Spleen (tissue), 11 donors: Measurements from ENCODE around the gene SNRNP48. TPM values are rescaled to one million over a fixed set of nuclear protein-coding genes. Genes with fewer than 3 reads are reported as not detected.

Experiments used
- DNase-seq: peaks from one replicate; pipeline ENCODE4 v3.0.0-alpha.2; 2020
- H3K27ac ChIP-seq, 8 donors: fragments of 200-600 bp; sonication (generic) in 7 of 8; 1 replicate in 4 of 8; 2 replicates in 4 of 8; pipeline versions ENCODE4 v1.5.0 to v1.8.0; 2016 to 2021; ENCODE audit warnings: inconsistent platforms in 4 of 8, mild to moderate bottlenecking in 4 of 8, moderate library complexity in 1 of 8
- H3K27me3 ChIP-seq, 7 donors: fragments of 200-600 bp; sonication (generic) in 6 of 7; replicated peaks in 1 of 7; 1 replicate in 4 of 7; 2 replicates in 3 of 7; pipeline versions ENCODE4 v1.5.0 to v1.8.0; 2016 to 2021; ENCODE audit warnings: inconsistent platforms in 3 of 7, mild to moderate bottlenecking in 1 of 7
- H3K36me3 ChIP-seq, 6 donors: fragments of 200-600 bp; sonication (generic) in 5 of 6; 1 replicate in 4 of 6; 2 replicates in 2 of 6; pipeline versions ENCODE4 v1.5.0 to v1.8.0; 2016 to 2021; ENCODE audit warnings: inconsistent platforms in 2 of 6
- H3K4me1 ChIP-seq, 6 donors: fragments of 200-600 bp; sonication (generic) in 5 of 6; 1 replicate in 3 of 6; 2 replicates in 3 of 6; pipeline versions ENCODE4 v1.5.0 to v1.8.0; 2016 to 2021; ENCODE audit warnings: inconsistent platforms in 3 of 6
- H3K4me3 ChIP-seq, 8 donors: fragments of 200-600 bp; sonication (generic) in 7 of 8; 1 replicate in 4 of 8; 2 replicates in 4 of 8; pipeline versions ENCODE4 v1.5.0 to v1.8.0; 2016 to 2021; ENCODE audit warnings: inconsistent platforms in 4 of 8, mild to moderate bottlenecking in 4 of 8, moderate library complexity in 2 of 8
- H3K9me3 ChIP-seq, 8 donors: fragments of 200-600 bp; sonication (generic) in 7 of 8; 1 replicate in 4 of 8; 2 replicates in 4 of 8; pipeline versions ENCODE4 v1.5.0 to v1.8.0; 2016 to 2021; ENCODE audit warnings: inconsistent platforms in 4 of 8
- CTCF ChIP-seq, 11 experiments: fragments of 200-600 bp in 7 of 11; fragments of 450-650 bp in 4 of 11; sonication (generic) in 4 of 11; IDR thresholded peaks in 8 of 11; conservative IDR thresholded peaks in 3 of 11; 1 replicate in 7 of 11; 2 replicates in 4 of 11; pipeline versions ENCODE4 v1.4.0 to v1.8.0; 2016 to 2021; ENCODE audit warnings: antibody characterized with exemption in 11 of 11, inconsistent platforms in 4 of 11, mild to moderate bottlenecking in 1 of 11
- POLR2A ChIP-seq, 3 donors: fragments of 450-650 bp; IDR thresholded peaks; one replicate each; pipeline ENCODE4 v1.5.1; 2017; ENCODE audit warnings: antibody characterized with exemption in 3 of 3, mild to moderate bottlenecking in 1 of 3
- POLR2AphosphoS5 ChIP-seq, 3 donors: sonication (generic); formaldehyde crosslinking; IDR thresholded peaks; one replicate each; pipeline ENCODE4 v1.5.1; 2017; ENCODE audit warnings: antibody characterized with exemption in 3 of 3
- WGBS, 5 donors: extraction: QIAGEN DNeasy Blood & Tissue Kit in 3 of 5; methylation state at CpG; one replicate each; pipeline versions ENCODE4 v1.1.5 to v1.1.7; 2013 to 2018; 5-methylcytosine and 5-hydroxymethylcytosine counted together
- intact Hi-C: fragments of 100-400 bp; cut with DNase I; formaldehyde crosslinking; loops from one replicate; pipeline ENCODE4 v1.15.0; 2023; ENCODE audit warnings: low total_unique reads
- polyA plus RNA-seq, 3 donors: library from polyadenylated mRNA; stranded (reverse); fragments of 200-250 nt; gene quantifications; one replicate each; pipeline ENCODE4 v1.2.1, GENCODE V29; 2013
- total RNA-seq, 7 donors: library from RNA; depleted of rRNA in 3 of 7; stranded (reverse); fragments of >200 nt in 3 of 7; fragmentation: NEBNext Ultra II Directional in 4 of 7; extraction: Animal tissue kit (Norgen Biotek cat#: 25700) in 4 of 7; gene quantifications; one replicate each; pipeline versions ENCODE4 v1.1.0 to v1.2.1, GENCODE V29; 2016 to 2021
- donor health status: healthy with polysubstance abuse.
- donor health status: DM: no; HTN: no; CAD: no; lungs with moderate emphysema.
- donor health status: DM: no; HTN: no; CAD: no.
- donor health status: Bipolar disorder and iron deficiency.
- donor health status: healthy.
- donor health status: DM: no; HTN: no; CAD: no.
- donor health status: DM: yes; HTN: yes; CAD: no.

SNRNP48 gene
- total and polyA plus RNA-seq, 10 donors, result 4.8 to 23.8 (median 14.2) TPM

DNA sequence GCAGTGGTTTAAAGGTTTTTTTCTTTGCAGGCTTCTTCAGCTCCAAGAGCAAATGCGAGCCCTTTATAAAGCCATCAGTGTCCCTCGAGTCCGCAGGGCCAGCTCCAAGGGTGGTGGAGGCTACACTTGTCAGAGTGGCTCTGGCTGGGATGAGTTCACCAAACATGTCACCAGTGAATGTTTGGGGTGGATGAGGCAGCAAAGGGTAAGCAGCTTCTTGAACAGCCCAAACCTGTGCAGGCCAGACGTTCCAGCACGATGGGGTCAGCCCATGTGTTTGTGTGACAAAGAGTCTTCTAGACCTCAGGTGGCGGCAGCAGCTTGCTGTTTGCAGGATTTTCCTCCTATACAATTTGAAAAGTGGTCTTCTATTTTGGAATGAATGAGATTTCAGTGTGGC lies 30.8 kb upstream of the SNRNP48 start:
- TF ChIP-seq POLR2A (IDR thresholded peaks at IDR 0.05) (no peak), POLR2AphosphoS5 (IDR thresholded peaks at IDR 0.05) (no peak), CTCF (IDR thresholded peaks at IDR 0.05 in 8 of 11, conservative IDR thresholded peaks at IDR 0.05 in 3 of 11) (no peak)
- no peaks in the 10 kb centered on the region for H3K9me3 ChIP-seq
- peaks cover 0 to 11% (median 0%) of the 10 kb centered on the region in 7 donors for H3K27me3 ChIP-seq
- no peak for DNase-seq
- no peaks in the 10 kb centered on the region for H3K4me1 ChIP-seq
- peaks cover 0 to 7% (median 0%) of the 10 kb centered on the region in 6 donors for H3K36me3 ChIP-seq
- no peak overlapping the region for H3K27ac ChIP-seq
- WGBS, 5 donors, result 84 to 95% (median 88%) methylated on average over 5 to 6 of the region's 6 CpGs
- intact Hi-C loops, result no loop called here
- H3K4me3 ChIP-seq, result no peak overlapping the region

DNA sequence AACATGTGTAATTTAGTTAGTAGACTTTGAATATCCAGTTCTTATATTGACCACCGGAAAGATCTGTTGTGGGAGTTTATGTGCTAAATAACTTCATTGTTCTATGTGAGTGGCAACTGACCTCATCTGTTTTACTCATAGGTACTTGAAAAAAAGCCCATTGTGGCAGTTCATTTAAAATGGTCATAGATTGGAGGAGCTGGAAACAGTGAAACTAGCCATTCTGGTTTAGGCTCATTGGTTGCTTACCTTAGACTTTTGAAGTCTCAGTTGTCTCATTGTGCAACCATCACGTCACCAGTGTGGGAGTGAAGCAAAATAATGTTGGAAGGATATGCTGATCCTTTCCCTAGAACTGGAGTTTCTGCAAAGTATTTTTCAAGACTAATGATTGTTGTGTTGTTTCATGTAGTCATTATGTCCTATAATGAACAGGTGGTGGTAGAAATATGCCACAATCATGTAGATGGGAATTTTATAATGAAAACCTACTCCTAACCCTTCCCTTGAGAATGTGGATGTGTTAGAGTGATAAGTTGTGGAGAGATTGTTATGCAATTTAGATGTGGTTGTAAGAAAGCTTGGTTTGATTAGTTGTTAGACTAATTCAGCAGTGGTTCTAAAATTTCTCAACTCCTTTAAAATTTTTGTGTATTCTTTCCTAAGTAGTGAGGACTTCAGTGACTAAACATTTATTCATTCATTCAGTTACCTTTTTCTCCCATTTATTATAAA lies 30.2 kb upstream of the SNRNP48 start:
- no peak overlapping the region for H3K27ac ChIP-seq
- intact Hi-C loops, result no loop called here
- H3K4me1 ChIP-seq, result no peaks in the 10 kb centered on the region
- H3K4me3 ChIP-seq, result no peak overlapping the region
- peaks cover 0 to 7% (median 0%) of the 10 kb centered on the region in 6 donors for H3K36me3 ChIP-seq
- no peak for DNase-seq
- H3K9me3 ChIP-seq, result no peaks in the 10 kb centered on the region
- WGBS, 5 donors, result 68 to 80% (median 74%) methylated on average over 2 of the region's 2 CpGs
- H3K27me3 ChIP-seq, result peaks cover 0 to 11% (median 0%) of the 10 kb centered on the region in 7 donors
- TF ChIP-seq POLR2AphosphoS5 (IDR thresholded peaks at IDR 0.05), result no peak
- TF ChIP-seq CTCF (IDR thresholded peaks at IDR 0.05 in 8 of 11, conservative IDR thresholded peaks at IDR 0.05 in 3 of 11), result no peak
- no peak for TF ChIP-seq POLR2A (IDR thresholded peaks at IDR 0.05)

GRCh38 chr6:7561153-7561964 lies 28.6 kb upstream of the SNRNP48 start:
- H3K36me3 ChIP-seq, result peaks cover 0 to 20% (median 0%) of the 10 kb centered on the region in 6 donors
- no peaks in the 10 kb centered on the region for H3K4me1 ChIP-seq
- no peak overlapping the region for H3K4me3 ChIP-seq
- H3K27ac ChIP-seq, result no peak overlapping the region
- no peaks in the 10 kb centered on the region for H3K9me3 ChIP-seq
- H3K27me3 ChIP-seq, result peaks cover 0 to 11% (median 0%) of the 10 kb centered on the region in 7 donors
- 88 to 96% (median 92%) methylated on average over 19 of the region's 19 CpGs for WGBS, 5 donors
- intact Hi-C loops, result no loop called here
- no peak for DNase-seq
- TF ChIP-seq CTCF (IDR thresholded peaks at IDR 0.05 in 8 of 11, conservative IDR thresholded peaks at IDR 0.05 in 3 of 11), result no peak
- no peak for TF ChIP-seq POLR2A (IDR thresholded peaks at IDR 0.05)
- TF ChIP-seq POLR2AphosphoS5 (IDR thresholded peaks at IDR 0.05), result no peak

GRCh38 chr6:7562769-7563168 lies 27.2 kb upstream of the SNRNP48 start:
- TF ChIP-seq CTCF (IDR thresholded peaks at IDR 0.05 in 8 of 11, conservative IDR thresholded peaks at IDR 0.05 in 3 of 11) (no peak), POLR2A (IDR thresholded peaks at IDR 0.05) (no peak), POLR2AphosphoS5 (IDR thresholded peaks at IDR 0.05) (no peak)
- no peak overlapping the region for H3K4me3 ChIP-seq
- no peak overlapping the region for H3K27ac ChIP-seq
- intact Hi-C loops, result no loop called here
- no peaks in the 10 kb centered on the region for H3K4me1 ChIP-seq
- peaks cover 0 to 34% (median 1%) of the 10 kb centered on the region in 6 donors for H3K36me3 ChIP-seq
- peaks cover 0 to 11% (median 0%) of the 10 kb centered on the region in 7 donors for H3K27me3 ChIP-seq
- WGBS, 5 donors, result 59 to 91% (median 84%) methylated on average over 4 of the region's 4 CpGs
- H3K9me3 ChIP-seq, result no peaks in the 10 kb centered on the region
- no peak for DNase-seq
